Fibroblast of skin of back (primary cell): ENCODE results near the gene TENM4.
A peak's percentile ranks its signal among the peaks of the same experiment; 100 is the strongest.

ENCODE experiments used
- DNase-seq: peaks from one replicate; pipeline ENCODE4 v3.0.0-alpha.2; 2013

Gene TENM4

DNA sequence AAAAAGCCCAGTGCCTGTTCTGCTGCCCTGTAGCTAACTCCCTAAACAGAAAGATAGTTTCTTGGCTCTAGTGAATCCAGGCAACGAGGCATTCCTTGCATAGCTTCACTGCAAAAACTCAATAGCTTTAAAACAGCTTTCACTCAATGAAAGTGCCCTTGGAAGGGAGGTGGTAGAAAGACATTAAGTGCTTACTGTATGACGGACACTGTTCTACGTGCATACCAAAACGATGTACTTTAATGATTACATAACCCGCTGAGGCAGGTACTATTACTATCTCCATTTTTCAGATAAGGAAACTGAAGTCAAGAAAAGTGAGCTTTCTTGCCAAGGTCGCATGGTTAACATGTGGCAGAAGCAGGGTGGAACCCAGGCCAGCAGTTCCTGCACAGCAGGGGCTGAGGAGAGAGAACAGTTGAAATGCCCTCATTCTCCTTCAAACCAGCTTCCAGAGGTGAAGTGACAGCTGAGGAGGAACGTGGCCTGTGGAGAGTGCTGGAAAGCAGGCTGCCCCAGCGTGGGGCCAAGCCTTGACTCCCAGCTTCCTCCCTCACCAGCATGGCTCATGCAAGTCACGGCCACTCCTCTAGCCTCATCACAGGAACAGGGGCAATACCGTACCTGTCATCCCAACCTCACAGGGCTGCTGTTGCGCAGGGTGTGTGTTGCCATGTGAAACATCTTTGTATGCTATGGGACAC, 638.6 kb downstream of the TENM4 start:
- DNase-seq: peak; percentile 48

DNA sequence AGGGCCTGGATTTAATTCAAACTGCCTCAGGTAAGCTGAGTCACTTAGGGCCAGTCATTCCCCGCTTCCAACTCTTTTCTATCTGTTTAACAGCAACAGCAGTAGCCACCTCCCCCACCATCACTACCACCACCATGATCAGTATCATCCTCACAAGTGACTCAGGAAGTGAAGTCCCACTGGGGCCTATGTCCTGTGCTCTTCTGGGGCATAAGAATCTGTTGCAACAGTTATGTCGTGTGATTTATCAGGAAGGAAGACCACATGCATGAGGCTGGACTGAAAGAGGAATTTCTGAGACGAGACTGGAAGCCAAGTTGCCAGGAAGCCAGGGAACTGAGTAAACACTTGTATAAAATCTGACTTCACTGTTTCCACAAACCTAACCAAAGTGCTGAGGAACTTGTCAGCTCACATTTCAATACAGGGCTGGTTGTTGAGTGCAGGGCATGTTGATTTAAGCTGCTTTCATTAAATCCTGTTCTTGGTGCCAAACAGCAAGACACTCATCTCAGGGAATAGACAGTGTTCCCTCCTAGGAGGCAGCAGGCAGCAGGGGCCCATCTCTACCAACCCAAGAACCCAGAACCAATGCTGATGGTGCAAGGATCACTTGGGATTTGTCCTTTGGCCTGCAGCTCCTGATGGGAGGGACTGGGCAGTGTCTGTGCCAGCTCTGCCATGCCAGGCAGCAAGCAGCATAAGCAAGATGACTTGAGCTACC, 639.5 kb downstream of the TENM4 start:
- DNase-seq: peak; percentile 99

DNA sequence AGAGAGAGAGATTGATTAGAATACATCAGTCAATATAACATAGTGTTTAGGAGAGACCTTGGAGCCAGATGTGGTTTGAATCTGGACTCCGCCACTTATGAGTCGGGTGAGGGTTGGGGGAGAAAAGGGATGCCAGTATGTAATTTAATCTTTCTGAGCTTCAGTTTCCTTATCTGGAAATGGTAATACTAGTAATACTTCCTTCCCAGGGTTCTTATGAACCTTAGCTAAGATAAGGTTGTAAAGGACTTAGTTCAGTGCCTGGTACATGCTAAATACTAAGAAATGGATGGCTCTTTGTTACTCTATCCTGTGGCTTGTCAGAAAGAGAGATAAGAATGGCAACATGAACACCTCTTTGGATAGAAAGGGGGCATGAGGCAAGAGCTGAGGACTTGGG, 640.1 kb downstream of the TENM4 start:
- peak; percentile 34 for DNase-seq

GRCh38 chr11:78800096-78800690, 640.6 kb downstream of the TENM4 start:
- no peak for DNase-seq

GRCh38 chr11:78798663-78799062, 642.2 kb downstream of the TENM4 start:
- DNase-seq: peak; percentile 69

DNA sequence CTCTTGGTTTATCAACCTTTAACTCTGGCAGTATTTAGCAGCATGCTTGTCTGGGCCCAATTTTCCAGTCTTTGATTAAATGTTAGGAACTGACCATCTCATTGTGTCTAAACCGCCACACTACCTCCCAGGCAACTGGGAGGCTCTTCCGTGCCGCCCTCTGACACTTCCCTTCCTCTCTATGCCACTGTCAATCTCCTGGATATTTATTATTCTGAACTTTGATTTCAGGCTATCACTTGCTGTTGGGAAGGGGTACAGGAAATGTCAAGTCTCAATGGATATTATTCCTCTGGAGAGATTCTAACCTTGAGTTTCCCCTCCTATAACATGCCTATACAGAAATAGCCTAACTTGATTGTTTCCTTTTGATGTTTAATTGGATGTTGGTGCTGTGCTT, 643.3 kb downstream of the TENM4 start:
- DNase-seq: no peak

- peak; percentile 92 for DNase-seq
These were observed 643.9 kb downstream of the TENM4 start for GRCh38 chr11:78796956-78797355.

- DNase-seq: no peak
These were observed 645.1 kb downstream of the TENM4 start for GRCh38 chr11:78795621-78796261.

- DNase-seq: peak; percentile 35
These were observed 648.9 kb downstream of the TENM4 start for GRCh38 chr11:78791964-78792363.

DNA sequence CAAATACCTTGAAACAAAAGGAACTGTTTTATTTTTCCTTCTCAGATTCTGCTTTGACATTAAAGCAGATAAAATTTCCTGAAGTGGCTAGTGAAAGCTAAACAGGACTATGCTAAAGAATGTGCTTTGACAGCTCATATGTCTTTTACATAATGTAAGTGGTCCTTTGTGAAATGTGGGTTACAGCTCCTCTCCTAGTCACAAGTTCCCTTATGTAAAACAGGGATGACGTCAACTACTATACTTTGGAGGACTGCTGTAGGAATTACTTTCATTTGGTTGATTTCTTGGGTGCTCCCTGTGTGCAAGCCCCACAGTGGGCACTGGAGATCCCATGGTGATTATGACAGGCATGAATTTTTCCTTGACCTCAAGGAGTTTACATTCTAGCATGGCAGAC, 649.6 kb downstream of the TENM4 start:
- no peak for DNase-seq

DNA sequence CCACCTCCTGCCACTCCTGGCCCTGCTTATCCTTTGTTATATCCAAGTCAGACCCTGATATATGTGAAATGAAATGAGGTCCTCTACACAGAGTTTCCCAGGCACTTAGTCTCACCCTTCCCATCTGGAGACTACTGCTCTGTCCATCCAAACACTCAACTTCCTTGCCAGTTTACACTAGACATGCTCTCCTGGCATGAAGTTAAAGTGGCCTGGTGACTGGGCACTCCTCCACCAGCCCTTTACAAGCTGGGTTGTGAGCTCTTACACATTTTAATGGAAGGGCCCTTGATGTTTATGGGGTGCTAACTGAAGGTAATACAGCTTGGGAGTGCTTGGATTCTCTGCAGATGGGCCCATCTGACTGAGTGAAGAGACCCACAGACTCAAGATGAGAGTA, 650.0 kb downstream of the TENM4 start:
- no peak for DNase-seq

DNA sequence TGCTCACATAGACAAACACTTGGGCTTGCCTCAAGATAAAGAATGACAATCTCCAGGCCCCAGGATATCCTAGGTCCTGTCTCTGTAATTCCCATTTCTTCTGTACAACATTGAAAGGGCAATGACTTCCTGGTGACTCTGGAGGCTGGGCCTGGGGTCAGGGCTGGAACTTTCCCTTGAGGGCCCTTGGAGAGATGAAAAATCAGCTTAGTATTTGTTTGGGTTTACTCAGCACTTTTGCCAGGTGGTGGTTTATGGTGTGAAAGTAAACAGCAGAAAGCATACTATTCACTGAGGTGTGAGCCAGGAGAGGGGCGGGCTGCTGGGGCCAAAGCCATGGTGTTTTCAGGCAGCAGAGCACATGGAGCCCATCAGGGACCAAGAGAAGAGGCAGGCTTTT, 651.5 kb downstream of the TENM4 start:
- no peak for DNase-seq

- DNase-seq: no peak
These were observed 652.3 kb downstream of the TENM4 start for GRCh38 chr11:78788533-78788932.

DNA sequence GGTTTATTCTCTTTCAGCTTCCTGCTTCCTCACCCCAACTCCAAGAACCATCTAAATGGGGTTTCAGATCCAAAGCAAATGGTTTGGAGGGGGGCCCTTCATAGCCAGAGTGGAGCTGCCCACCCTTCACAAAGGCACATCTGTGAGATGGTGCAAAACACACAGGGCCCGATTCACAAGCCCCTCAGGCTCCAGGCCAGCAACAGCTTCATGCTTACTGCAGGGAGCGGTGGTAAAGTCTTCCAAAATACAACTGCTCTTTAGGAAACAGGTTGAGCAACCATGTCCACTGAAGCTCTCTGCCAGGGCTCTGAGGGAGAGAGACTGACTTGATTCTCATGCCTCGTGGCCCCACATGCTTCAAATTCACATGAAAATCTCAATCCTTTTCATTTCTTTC, 653.1 kb downstream of the TENM4 start:
- DNase-seq: no peak

DNA sequence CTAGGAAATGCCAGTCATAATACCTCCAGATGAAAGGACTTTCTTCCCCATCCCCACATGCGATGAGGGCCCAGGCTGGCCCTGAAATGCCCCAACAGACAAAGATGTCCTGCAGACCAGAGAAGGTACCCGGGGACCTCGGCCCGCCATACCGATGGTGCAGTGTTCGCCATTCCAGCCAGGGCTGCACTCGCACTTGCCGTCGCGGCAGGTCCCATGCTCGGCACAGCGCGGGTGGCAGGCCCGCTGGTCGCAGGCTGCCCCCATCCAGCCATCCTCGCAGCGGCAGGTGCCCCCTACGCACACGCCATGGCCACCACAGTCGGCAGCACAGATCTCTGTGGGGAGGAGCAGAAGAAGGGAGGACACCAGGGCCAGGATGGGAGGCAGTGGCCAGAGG, 654.1 kb downstream of the TENM4 start:
- DNase-seq: no peak

DNA sequence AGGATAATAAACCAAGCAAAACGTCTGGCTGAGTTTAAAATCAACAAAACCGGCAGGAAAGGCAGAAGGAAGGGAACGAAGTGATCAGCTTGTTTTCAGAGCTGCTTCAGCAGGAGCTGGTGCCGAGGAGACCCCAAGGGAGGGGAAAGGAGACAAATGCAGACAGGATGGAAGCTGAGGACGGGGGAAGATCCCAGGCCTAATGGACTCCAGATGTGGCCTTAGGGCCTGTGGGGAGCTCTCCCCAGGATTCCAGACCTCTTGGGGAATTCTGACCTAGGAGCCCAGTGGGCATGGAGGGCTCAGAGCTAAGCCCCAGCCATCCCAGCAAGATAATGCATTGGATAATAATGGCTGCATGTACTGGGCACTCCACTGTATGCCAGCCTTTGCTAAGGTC, 654.7 kb downstream of the TENM4 start:
- DNase-seq: no peak

DNA sequence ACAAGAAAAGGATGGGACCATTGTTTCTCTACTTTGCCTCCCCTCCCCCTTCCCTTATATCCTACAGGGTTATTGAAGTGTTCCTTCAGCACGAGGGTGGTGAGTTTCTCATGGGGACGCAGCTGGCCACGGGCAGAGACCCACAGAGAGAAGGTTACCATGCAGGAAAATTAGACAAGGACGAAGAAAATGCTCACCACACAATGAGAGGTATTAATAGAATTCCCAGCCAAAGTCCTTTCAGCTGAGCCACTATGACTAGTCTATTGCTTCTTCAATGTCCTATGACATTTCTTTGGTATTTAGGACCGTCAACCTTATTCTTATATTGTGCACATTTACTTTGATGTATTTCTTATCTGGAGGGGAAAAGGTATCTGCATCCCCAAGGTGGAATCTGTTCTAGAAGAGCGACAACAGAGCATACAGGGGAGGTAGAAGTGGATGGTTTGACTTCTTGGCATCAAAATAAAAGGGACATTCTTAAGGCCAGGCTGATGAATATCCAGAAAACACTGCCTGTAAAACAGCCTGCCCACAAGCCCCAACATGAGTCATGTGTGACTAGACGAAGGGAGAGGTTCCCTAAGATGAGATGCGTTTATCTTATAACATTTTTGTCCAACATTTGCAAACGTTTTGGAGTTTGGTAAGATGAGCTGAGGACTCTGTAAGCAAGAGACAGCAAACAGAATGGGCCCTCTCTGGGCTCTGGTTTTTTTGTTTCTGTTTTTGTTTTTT, 656.3 kb downstream of the TENM4 start:
- peak; percentile 75 for DNase-seq

GRCh38 chr11:78783846-78784245, 657.0 kb downstream of the TENM4 start:
- no peak for DNase-seq

- peak; percentile 31 for DNase-seq
These were observed 657.5 kb downstream of the TENM4 start for GRCh38 chr11:78783301-78783700.

GRCh38 chr11:78782725-78783124, 658.1 kb downstream of the TENM4 start:
- peak; percentile 12 for DNase-seq

DNA sequence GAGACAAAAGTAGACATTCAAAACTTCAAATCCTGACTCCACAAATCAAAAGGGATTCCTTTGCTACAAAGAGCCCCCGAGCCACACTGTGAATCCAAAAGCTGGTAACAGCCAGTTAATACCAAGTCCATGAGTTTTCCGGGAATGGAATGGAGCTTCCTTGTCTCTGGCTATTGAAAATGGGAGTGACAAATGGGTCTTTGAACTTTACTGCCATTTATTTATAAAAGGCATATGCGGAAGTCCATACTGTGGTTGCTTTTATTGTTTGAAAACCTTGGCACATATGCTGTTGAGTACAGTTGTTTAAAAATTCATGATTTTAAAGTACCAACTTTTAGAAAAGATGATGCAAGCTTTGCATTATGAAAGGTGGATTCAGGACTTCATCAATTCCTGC, 659.9 kb downstream of the TENM4 start:
- DNase-seq: no peak

- DNase-seq: no peak
These were observed 667.3 kb downstream of the TENM4 start for GRCh38 chr11:78773492-78773891.

GRCh38 chr11:78773077-78773476, 667.8 kb downstream of the TENM4 start:
- no peak for DNase-seq
